Breast epithelium (tissue), 3 donors: Measurements from ENCODE around the gene TCP10L.

Experiments used
- CTCF ChIP-seq, 3 donors: fragments of 450-650 bp; IDR thresholded peaks; one replicate each; pipeline ENCODE4 v1.5.1; 2016 to 2017; ENCODE audit warnings: antibody characterized with exemption in 3 of 3, mild to moderate bottlenecking in 3 of 3, moderate library complexity in 3 of 3
- POLR2A ChIP-seq: fragments of 450-650 bp; IDR thresholded peaks from one replicate; pipeline ENCODE4 v1.6.1; 2016; ENCODE audit warnings: antibody characterized with exemption, mild to moderate bottlenecking, moderate library complexity

DNA sequence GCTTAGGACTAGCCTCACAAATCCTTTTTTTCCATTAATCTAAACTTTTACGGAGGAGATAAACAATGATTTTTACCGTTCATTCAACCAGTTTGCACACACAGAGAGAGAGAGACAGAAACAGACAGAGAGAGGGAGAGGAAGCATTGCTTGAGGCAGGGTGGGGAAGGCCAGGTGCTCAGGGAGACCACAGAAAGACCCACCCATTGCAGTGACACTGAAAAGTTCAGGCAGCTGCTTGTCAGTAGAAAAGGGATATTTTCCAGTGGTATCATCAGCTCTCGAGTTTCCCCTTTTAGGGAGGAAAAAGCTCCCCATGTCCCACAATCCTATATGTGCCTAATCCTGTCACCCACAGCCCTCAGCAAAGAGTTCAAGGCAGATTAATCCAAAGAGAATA lies 27.2 kb downstream of the TCP10L start:
- TF ChIP-seq CTCF (IDR thresholded peaks at IDR 0.05) (no peak), POLR2A (no peak)
